Measurements from ENCODE around the gene HACD1. TPM values are rescaled to one million over a fixed set of nuclear protein-coding genes. Genes with fewer than 3 reads are reported as not detected.
A peak's percentile ranks its signal among the peaks of the same experiment; 100 is the strongest.

The HACD1 gene
- total and polyA plus RNA-seq, 2 donors (not counting 3 experiments of a cell fraction or from before 2014, with no cell fraction given): 17.4 to 25.2 TPM

- no peaks in the 10 kb centered on the region for H3K36me3 ChIP-seq (ENCODE audit: control insufficient read depth in 2 of 2, extremely low read depth in 1 of 2, insufficient read depth in 2 of 2, low read length in 2 of 2)
- H3K27ac ChIP-seq (ENCODE audit: insufficient read depth, low read depth, low read length): no peak overlapping the region
- H3K9ac ChIP-seq (replicated peaks; ENCODE audit: extremely low read depth, insufficient read depth, low read length): no peak overlapping the region
- H3K4me3 ChIP-seq (replicated peaks in 1 of 3; ENCODE audit: insufficient read depth in 1 of 3, low read depth in 1 of 3, low read length in 3 of 3): no peak overlapping the region
- ChIA-PET POLR2A (no interaction called here), CTCF (interaction anchor here (1.2 kb wide), 1 partner anchor 9 kb away, joined by 4 read pairs; no protein-coding TSS in a partner anchor)
- peak overlapping the region; percentile 59 for H2AFZ ChIP-seq (ENCODE audit: low read depth, low read length)
- H4K20me1 ChIP-seq (replicated peaks; ENCODE audit: control insufficient read depth, extremely low read depth, insufficient read depth, low read length): no peaks in the 10 kb centered on the region
- intact Hi-C loops (cut with micrococcal nuclease) (loop anchor here (1.0 kb wide), 1 partner anchor 16 kb away; no protein-coding TSS in a partner anchor), dilution Hi-C loops (cut with MboI; ENCODE audit: extremely low pct_ligation_motif_present, low sequenced_read_pairs) (no loop called here)
- FAIRE-seq (no peak), DNase-seq (ENCODE audit: low read depth, low spot score) (peak; percentile 26)
- H3K4me1 ChIP-seq (ENCODE audit: control insufficient read depth, extremely low read depth, insufficient read depth, low read length): no peaks in the 10 kb centered on the region
- H3K9me1 ChIP-seq (replicated peaks; ENCODE audit: control insufficient read depth, extremely low read depth, insufficient read depth, low read length): no peaks in the 10 kb centered on the region
- H3K9me3 ChIP-seq (replicated peaks; ENCODE audit: control insufficient read depth, insufficient read depth, low read length): no peaks in the 10 kb centered on the region
- BruUV-seq (replicated peaks): no TSS peak
- no peaks in the 10 kb centered on the region for H3K27me3 ChIP-seq (ENCODE audit: control insufficient read depth in 2 of 2, insufficient read depth in 2 of 2, low read length in 2 of 2)
- no peak overlapping the region for H3K4me2 ChIP-seq (ENCODE audit: insufficient read depth, low read length)
- TF ChIP-seq MYC (IDR thresholded peaks at IDR 0.05; ENCODE audit: low read depth, low read length) (no peak), FOS (IDR thresholded peaks at IDR 0.05; ENCODE audit: borderline replicate concordance, insufficient read depth, low read length) (no peak), EZH2 (IDR thresholded peaks at IDR 0.05; ENCODE audit: borderline replicate concordance, low read depth, low read length, severe bottlenecking) (no peak), CTCF (IDR thresholded peaks at IDR 0.05; ENCODE audit: extremely low read depth in 1 of 2, insufficient read depth in 1 of 2, low read depth in 1 of 2, low read length in 2 of 2) (no peak), MAX (IDR thresholded peaks at IDR 0.05; ENCODE audit: insufficient read depth, insufficient read length) (no peak), POLR2A (IDR thresholded peaks at IDR 0.05; ENCODE audit: low read depth, low read length) (no peak), JUN (IDR thresholded peaks at IDR 0.05; ENCODE audit: borderline replicate concordance, insufficient read depth, insufficient read length, low read depth) (no peak), POLR2AphosphoS5 (IDR thresholded peaks at IDR 0.05; ENCODE audit: insufficient read depth, low read depth, low read length) (no peak), GATA2 (IDR thresholded peaks at IDR 0.05; ENCODE audit: insufficient read depth, insufficient read length, low read depth, low read length) (no peak)
- H3K79me2 ChIP-seq (ENCODE audit: control insufficient read depth, insufficient read depth, low read length): no peaks in the 10 kb centered on the region
Observed at GRCh38 chr10:17562614-17563013, 54.6 kb downstream of the HACD1 start.

Data from endothelial cell of umbilical vein (primary cell).